Coronary artery (tissue), 2 donors: Measurements from ENCODE around the gene ENOX1.
"Not testable (repeated sequence)": the region's sequence is repeated elsewhere in the genome, so short reads cannot be mapped to it uniquely, and the experiment has no call there.

Source experiments
- DNase-seq: peaks from one replicate; pipeline ENCODE4 v3.0.0-alpha.2; 2017; ENCODE audit warnings: low spot score
- H3K27ac ChIP-seq, 2 donors: fragments of 200-600 bp; sonication (generic); one replicate each; pipeline ENCODE4 v1.5.1; 2016 to 2019
- H3K4me3 ChIP-seq: fragments of 200-600 bp; sonication (generic); 2 replicates; pipeline ENCODE4 v1.5.1; 2016; ENCODE audit warnings: mild to moderate bottlenecking, moderate library complexity
- TF ChIP-seq, protein P1 (sequence below): fragments of 200-600 bp; sonication (generic); IDR thresholded peaks from one replicate; pipeline ENCODE4 v1.5.1; 2019; ENCODE audit warnings: antibody characterized with exemption

Gene ENOX1

DNA sequence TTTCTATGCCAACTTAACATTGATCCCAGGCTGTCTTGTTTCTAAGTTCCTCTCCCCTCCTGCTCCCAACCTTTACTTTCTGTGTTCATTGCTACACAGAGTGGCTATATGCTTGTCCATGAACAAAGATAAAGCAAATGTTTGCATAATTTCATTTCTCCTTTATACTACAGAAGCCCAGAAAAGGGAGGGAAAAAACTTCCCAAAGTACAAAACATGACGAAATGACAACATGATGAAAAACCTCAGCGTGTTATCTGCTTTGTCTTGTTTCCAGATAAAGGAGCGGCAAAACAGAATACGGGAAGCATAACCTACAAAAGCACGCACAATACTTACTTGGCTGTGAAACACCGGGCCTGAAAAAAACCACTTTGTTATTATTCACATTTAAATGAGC lies 426.6 kb downstream of the ENOX1 start:
- Histone ChIP-seq H3K27ac (no peak overlapping the region), H3K4me3 (no peak overlapping the region)
- no peak for DNase-seq
- TF ChIP-seq, protein P1, sequence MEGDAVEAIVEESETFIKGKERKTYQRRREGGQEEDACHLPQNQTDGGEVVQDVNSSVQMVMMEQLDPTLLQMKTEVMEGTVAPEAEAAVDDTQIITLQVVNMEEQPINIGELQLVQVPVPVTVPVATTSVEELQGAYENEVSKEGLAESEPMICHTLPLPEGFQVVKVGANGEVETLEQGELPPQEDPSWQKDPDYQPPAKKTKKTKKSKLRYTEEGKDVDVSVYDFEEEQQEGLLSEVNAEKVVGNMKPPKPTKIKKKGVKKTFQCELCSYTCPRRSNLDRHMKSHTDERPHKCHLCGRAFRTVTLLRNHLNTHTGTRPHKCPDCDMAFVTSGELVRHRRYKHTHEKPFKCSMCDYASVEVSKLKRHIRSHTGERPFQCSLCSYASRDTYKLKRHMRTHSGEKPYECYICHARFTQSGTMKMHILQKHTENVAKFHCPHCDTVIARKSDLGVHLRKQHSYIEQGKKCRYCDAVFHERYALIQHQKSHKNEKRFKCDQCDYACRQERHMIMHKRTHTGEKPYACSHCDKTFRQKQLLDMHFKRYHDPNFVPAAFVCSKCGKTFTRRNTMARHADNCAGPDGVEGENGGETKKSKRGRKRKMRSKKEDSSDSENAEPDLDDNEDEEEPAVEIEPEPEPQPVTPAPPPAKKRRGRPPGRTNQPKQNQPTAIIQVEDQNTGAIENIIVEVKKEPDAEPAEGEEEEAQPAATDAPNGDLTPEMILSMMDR, result no peak

DNA sequence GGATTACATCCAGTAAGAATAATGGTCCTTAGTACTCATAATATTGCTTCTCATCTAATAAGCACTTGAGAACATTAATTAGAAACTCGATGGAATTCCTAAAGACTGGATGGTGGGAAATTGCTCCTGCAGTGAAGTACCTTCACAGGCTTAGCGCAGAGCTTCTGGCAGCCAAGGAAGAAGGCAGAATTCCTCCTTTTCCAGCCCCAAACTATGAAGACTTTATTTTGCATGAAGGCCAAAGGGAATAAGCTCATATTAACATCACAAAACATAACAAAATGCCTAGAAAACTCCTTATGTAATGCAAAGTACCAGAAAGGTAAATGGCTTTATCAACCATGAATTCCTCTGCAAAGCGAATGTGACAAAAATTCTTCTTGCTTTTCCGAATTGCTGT lies 427.2 kb downstream of the ENOX1 start:
- H3K4me3 ChIP-seq, result no peak overlapping the region
- TF ChIP-seq, protein P1, result no peak

DNA sequence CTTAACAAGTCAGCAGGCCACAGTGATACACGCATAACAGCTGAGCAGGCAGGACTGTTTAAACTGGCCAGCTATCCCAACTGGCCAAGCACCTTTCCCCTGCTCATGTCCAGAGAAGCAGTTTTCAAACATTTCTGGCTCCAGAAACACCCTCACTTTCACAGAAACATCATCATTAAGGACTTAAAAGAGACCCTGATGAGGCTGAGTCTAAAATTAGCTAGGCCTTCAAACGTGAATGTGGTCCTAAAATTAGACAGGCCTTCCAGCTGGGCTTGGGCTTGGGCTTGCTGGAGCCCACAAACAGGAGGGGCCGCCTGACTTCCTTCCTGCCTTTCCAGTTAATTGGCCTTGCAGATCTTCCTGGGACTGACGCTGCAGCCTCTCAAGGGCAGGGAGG lies 429.2 kb downstream of the ENOX1 start:
- TF ChIP-seq, protein P1, result no peak
- Histone ChIP-seq H3K4me3 (no peak overlapping the region), H3K27ac (no peak overlapping the region)
- no peak for DNase-seq

More for the DNA sequence above, 427.2 kb downstream of the ENOX1 start:
- no peak for DNase-seq
- no peak overlapping the region for H3K27ac ChIP-seq

DNA sequence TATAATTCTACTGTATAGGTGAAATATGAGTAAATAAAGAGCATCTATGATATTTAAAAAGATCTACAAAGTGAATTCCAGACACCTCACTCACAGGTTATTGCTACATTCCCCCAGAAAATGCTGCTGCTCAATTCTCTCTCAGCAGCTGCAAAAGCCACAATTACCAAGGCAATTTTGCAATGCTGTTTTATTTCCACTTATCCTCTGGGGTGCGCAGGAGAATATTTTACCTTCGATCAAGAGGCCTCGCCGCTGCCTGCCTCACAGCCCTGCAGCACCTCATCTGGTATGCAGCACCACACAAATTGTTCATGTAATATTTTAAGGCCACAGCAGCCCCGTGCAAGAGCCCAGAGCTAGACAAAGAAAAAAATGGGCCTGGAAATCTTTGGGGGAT lies 430.2 kb downstream of the ENOX1 start:
- no peak for DNase-seq

DNA sequence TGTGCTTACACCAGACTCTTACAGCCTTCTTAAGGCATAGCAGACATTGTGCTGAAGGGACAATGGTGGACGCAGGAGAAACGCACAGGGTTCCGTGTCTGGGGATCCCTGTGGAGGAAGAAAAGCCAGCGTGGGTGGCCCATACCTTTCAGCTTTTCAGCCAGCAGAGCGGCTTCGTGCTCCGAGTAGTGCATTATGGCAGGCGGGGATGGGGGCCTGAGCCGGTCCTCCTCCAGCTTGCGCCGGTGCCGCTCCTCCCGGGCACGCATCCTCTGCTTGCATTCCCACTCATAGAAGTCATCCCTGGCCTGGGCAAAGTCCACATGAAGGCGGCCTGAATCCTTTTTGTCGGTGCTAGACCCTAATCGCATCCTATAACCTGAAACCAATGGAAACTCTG lies 431.0 kb downstream of the ENOX1 start:
- TF ChIP-seq, protein P1, result no peak
- no peak overlapping the region for H3K27ac ChIP-seq
- no peak for DNase-seq

More for the DNA sequence above, 430.2 kb downstream of the ENOX1 start:
- Histone ChIP-seq H3K4me3 (no peak overlapping the region), H3K27ac (no peak overlapping the region)
- TF ChIP-seq, protein P1, result no peak

DNA sequence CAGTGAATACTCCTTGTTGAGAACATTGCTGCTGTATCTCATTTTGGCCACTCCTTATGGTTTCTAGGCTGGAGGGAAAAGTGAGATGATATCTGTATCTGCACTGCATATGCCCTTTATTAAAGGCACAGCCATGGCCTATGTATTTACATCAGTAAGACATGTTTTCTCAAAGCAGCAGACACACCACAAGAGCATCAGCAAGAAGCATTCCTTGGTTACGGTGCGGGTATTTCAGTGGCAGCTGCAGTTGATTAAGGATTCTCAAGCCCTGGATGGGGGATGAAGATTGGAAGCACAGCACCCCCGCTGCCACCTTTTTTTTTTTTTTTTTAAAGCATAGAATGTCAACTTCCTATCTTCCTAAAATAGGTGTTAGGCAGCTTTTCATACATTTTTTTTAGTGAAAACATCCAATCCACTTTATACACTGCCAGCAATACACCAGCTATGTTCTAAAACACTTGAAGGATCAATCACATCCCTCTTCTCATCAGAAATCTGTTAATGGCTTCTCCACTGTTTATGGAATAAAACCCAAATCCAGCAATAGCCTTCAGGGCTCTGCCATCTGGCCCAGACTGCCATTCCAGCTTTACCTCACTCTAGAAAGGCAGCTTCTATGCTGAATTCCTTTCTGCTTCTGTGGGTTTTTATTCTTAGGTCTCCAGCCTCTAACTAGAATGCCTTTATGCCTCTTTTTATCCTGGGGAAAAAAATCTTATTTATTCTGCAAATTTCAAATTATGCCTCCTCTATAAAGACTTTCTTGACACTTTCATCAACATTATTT lies 432.4 kb downstream of the ENOX1 start:
- Histone ChIP-seq H3K27ac (no peak overlapping the region), H3K4me3 (no peak overlapping the region)
- DNase-seq, result no peak
- TF ChIP-seq, protein P1, result no peak

More for the DNA sequence above, 431.0 kb downstream of the ENOX1 start:
- no peak overlapping the region for H3K4me3 ChIP-seq

DNA sequence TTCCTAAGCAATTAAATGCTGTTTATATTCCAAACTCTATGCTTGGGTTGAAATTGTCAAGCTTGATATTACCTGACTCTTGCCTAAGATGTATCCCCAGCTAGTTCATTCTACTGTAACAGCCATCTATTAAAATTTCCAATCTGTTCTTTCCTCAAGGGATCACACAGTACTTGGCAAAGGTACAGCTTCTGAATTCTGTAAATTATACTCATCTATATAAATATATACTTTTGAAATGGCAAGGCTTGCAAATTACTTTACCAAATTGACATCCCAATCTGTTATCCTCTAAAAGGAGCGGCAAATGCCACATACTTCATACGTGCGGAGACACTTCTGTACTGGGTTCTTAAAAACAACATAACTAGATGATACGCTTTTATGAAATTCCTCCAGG lies 433.1 kb downstream of the ENOX1 start:
- DNase-seq, result no peak
- TF ChIP-seq, protein P1, result no peak
- Histone ChIP-seq H3K27ac (no peak overlapping the region), H3K4me3 (no peak overlapping the region)

DNA sequence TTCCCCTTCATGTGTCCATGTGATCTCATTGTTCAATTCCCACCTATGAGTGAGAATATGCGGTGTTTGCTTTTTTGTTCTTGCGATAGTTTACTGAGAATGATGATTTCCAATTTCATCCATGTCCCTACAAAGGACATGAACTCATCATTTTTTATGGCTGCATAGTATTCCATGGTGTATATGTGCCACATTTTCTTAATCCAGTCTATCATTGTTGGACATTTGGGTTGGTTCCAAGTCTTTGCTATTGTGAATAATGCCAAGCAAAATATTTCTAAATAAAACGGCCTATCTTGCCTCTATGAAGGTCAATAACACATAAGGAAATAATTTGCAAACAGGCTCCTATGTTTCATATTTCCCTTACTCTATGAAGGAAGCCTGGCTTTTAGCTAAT lies 435.2 kb downstream of the ENOX1 start:
- H3K27ac ChIP-seq, H3K4me3 ChIP-seq, DNase-seq: not testable (repeated sequence)
